DOHH2 (cell line): ENCODE data around the gene UBN1.

ENCODE experiments used
- CTCF ChIP-seq: fragments of 200-600 bp; sonication (generic); IDR thresholded peaks from one replicate; pipeline ENCODE4 v1.5.1; 2014; ENCODE audit warnings: antibody characterized with exemption, mild to moderate bottlenecking, low read depth, low read length; ENCODE audit not compliant: poor library complexity, severe bottlenecking
- EZH2phosphoT487 ChIP-seq: fragments of 200-600 bp; sonication (generic); IDR thresholded peaks from 2 replicates; pipeline ENCODE4 v1.6.1; 2017; ENCODE audit warnings: borderline replicate concordance, mild to moderate bottlenecking, antibody characterized with exemption, low read length, moderate library complexity, mixed read lengths

- TF ChIP-seq CTCF (no peak), EZH2phosphoT487 (no peak)
Observed at GRCh38 chr16:4811242-4811641, 36.0 kb upstream of the UBN1 start.
